ENCODE measurements around the gene CLSTN2.

The CLSTN2 gene

DNA sequence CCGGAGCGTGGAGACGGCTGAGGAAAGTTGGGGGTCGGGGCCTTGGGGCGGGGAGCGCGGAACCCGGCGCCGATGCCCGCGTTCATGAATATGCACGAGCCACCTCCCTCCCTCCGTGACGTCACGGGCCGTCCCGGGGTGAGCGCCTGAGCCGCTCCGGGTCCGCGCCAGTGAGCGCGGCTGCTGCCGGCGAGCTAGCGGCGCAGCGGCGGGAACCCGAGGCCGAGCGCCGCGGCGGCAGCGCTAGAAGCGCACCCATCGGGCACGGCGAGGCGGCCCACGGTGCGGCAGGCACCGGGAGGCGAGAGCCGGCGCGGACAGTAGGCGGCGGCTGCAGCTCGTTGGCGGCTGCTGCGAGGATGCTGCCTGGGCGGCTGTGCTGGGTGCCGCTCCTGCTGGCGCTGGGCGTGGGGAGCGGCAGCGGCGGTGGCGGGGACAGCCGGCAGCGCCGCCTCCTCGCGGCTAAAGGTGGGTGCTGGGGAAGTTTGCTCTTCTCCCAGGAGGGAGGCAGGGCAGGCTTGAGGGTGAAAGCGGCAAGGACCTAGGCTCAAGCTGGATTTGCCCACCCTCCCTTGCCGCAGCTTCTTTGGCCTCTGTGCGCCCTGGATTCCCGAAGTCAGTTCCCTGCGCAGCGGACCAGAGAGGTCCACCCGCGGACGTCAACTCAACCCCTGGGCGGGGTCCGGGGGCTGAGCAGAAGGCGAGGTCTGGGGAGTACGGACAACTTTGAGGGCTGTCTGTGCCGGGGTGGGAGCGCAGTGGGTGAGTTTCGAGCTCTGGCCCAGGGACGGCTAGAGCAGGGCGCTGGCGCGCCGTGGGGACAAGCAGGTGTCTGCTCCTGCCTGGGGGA is at the start of gene CLSTN2:
CLSTN2 (plus strand) TSS at position 170 of the 850 bp plus-strand sequence.
- peak; percentile 68 for DNase-seq

GRCh38 chr3:139887431-139887830 is 47.6 kb upstream of the CLSTN2 start:
- DNase-seq = no peak

DNA sequence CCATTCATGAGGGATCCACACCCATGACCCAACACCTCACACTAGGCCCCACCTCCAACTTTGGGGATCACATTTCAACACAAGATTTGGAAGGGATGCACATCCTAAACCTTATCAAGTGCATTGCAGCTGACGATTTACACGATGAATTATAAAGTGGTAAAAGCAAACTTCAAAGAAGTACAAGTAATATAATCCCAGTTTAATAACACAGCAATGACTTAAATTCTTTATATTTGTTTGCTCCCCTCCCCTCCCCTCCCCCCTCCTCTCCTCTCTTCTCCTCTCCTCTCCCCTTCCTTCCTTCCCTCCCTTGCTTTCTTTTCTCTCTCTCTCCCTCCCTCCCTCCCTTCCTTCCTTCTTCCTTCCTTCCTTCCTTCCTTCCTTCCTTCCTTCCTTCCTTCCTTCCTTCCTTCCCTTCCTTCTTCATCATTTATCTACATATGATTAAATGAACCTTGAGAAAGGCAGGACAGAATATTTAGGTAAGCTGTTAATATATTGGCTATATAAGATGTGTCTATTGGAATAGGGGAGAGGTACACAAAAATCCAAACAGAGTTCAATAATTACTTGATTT is 46.3 kb upstream of the CLSTN2 start:
- DNase-seq = no peak

- DNase-seq = no peak
These were observed 41.6 kb upstream of the CLSTN2 start for GRCh38 chr3:139893267-139893962.

DNA sequence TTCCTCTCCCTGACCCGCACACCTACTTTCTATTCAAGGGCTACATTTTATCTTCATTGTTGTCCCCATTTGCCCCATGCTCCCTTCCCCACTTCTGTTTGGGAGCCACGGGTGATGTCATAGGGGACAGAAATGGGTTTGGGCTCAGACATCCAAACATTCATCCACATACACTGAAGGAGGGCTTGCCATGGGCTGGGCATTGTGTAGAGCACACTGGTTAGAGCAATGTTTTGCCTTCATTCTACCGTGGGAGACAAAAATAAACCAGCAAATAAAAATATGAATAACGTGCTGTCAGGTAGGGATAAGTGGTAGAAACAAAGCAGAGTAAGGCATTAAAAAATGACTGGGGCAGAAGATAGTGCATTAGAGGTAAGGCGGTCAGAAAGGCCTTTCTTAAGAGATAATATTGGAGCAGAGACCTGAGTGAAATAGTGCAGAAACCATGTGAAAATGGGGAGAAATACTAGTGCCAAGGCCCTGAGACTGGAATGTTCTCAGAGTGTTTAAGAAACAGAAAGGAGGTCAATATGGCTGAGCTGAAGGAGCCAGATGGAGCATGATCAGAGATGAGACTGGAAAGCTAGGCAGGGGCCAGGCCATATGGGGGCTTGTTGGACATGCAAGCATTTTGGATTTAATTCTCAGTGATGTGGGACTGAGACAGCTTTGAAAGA is 40.9 kb upstream of the CLSTN2 start:
- DNase-seq = no peak

GRCh38 chr3:139894643-139894989 is 40.4 kb upstream of the CLSTN2 start:
- DNase-seq = no peak

- no peak for DNase-seq
These were observed 37.2 kb upstream of the CLSTN2 start for GRCh38 chr3:139897759-139898158.

DNA sequence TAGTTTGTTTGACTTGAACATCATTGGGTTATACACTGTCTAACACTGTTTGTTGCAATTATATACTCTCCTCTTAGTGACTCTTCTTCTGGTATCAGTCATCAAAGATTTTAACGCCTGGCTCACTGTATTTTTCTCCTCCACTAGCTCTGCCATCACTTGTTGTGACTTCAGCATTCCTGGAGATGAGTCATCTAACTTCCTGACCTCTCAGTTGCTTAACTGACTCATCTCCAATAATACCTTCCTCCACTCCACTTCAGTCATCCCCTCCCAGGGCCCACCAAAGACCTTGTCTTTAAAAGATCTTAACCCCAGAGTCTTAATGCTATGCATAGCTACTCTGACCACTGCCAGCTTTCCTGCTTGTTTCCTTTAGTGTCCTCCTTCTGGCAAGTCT is 28.6 kb upstream of the CLSTN2 start:
- DNase-seq = no peak

- DNase-seq = no peak
These were observed 25.2 kb upstream of the CLSTN2 start for GRCh38 chr3:139909811-139910210.

DNA sequence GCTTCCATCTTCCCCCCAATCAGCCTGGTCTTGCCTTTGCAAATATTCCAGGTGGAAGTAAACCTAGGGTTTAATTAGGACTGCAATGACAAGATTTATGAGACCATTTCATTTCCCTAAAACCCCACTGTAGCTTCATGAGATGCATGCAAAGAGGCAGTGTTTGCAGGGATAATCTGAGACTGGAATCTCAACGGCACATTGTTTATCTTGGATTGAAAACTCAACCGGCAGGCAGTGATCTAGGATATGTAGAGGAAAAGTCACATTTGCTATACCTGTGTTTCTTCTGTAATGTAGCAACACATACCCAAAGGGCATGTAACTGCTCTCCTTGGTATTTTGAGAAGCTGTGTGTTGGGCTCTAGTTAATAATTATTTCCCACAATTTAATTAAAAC is 18.7 kb upstream of the CLSTN2 start:
- DNase-seq = no peak

- no peak for DNase-seq
These were observed 17.7 kb upstream of the CLSTN2 start for GRCh38 chr3:139917226-139917785.

- no peak for DNase-seq
These were observed 6.1 kb upstream of the CLSTN2 start for GRCh38 chr3:139928708-139929505.

- DNase-seq = no peak
These were observed 4.8 kb upstream of the CLSTN2 start for GRCh38 chr3:139930211-139930610.

- peak; percentile 23 for DNase-seq
These were observed 1.2 kb upstream of the CLSTN2 start for GRCh38 chr3:139933766-139934165.

DNA sequence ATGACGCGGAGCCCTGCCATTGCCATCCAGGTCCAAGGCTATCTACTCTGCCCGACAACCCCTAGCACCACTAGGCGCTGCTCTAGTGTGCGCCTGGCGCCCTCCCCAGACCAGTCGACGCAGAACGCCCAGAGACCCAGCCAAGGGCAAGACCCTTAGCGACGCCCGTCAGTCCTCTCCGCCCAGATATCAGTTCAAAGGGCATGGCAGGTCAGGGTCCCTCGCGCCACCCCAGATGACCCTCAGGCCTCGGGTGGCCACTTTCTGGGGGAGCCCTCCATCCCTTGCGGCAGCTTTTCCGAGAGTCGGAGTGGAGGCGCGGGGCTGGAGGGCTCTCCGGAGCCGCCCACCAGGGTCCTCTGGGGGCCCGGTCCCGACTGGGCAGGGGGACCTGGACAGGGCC is 371 bp upstream of the CLSTN2 start:
- peak; percentile 90 for DNase-seq

DNA sequence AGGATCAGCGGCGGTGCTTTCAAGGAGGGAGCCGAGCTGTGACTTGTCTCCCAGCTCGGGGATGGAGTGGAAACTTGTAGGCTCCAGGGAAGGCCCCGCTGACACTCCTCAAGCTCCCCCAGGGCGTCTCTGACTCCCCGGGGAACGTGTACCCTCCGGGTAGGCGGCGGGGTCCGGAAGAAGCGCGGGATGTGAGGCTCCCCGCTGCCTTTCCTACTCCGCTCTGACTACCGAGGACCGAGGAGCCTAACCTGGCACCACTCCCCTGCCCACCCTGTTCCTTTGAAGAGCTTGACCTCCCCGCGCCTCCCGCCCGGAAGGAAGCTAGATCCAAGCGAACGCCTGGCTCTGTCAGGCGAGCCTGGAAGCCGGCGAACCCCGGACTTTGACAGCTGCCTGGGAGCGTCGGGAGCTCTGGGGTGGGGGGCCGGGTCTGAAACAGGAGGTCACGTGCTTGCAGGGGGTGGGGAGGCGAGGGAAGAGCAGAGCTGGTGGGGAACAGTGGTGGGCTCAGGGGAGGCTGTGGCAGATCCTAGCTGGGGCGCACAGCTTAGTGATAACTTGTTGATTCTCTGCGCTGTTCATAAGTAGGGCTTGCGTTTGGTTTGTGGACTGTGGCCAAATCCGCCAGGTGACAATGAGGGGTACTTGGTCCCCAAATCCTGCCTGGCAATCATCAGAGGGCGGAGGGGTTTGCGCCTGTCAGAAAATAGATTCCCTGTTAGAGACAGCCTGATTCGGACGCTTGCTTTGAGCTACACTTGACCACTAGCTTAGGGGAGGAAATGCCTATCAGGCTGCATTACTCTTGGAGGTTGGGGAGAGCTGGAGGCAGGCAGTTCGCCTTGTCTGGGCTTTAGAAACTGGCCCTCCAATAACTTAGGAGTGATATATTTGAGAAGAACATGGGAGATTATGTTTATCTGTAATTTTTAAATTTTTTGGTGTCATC is 1.2 kb downstream of the CLSTN2 start:
- peak; percentile 38 for DNase-seq

DNA sequence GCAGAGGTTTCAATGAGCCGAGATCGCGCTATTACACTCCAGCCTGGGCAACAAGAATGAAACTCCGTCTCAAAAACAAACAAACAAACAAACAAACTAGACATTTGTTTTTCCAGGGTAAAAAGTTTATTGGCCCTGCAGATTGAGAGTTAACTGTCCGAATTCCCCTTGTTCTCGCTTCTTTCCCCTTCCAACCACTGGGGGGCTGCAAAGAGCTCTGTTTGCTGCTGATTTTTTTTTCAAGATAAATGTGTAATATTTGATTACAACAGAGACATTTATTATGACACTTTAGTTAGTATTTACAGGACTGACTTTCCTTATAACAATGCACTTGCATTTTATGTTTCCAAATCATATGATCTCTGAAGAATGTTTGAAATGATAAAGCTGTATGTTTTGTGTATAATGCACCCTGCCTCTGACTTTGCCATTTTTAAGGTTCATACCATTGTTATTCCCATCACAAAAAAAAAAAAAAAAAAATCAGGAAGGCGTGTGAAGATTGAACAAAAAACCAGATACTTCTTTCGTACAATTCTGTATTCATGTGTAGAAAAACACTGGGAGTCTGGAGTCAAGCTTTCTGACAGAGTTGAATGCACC is 2.8 kb downstream of the CLSTN2 start:
- DNase-seq = peak; percentile 45

- no peak for DNase-seq
These were observed 4.8 kb downstream of the CLSTN2 start for GRCh38 chr3:139939681-139940190.

DNA sequence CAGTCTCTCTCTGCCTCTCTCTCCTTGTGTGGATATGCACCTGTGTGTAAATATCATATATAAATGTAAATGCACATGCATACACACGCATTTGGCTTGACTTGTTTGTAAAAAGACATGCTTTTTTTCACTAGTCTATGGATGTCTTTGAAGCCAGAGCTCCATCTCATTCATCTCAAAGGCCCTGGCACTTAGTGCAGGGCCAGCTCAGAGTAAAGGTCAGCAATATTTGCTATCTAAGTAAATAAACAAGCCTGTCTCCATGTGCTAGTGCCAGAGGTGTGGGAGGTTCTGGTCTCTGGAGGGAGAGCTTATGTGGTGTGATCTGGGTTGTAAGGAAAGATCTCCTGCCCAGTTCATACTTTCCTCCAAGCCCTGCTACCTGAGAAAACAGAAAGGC is 5.6 kb downstream of the CLSTN2 start:
- no peak for DNase-seq

DNA sequence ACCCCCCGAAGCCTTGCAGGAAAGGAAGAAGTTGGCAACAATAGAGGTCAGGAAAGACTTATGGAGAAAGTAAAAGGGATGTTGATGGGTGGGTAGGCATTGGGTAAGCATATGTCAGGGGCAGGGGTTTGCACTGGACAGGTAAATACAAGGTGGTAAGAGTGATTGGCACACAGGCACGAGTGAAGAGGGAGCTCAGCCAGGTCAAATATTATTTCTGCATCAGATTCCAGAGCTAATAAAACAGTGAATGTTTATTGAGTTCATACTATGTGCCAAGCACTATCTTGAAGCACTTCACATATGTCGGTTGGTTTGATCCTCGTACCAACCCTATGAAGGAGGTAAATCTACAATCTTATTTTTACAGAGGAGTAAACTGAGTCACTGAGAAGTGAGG is 6.6 kb downstream of the CLSTN2 start:
- DNase-seq = no peak
